IMR-90 (cell line): ENCODE measurements around the gene CNOT9. TPM values are rescaled to one million over a fixed set of nuclear protein-coding genes. Genes with fewer than 3 reads are reported as not detected.

ENCODE experiments used
- ATAC-seq: fragments of 200-7000 bp; cut with Tn5 transposase; 2 replicates; pipeline ENCODE4 v1.9.1; 2020; ENCODE audit warnings: low read depth, mild to moderate bottlenecking, moderate library complexity
- BruUV-seq: library from RNA; stranded (reverse); fragments of 400-500 nt; replicated peaks from 2 replicates; lab custom pipeline; 2021; lab: Mats Ljungman, UMichigan
- CTCF ChIA-PET: fragments of 300-600 bp; formaldehyde crosslinking; extraction: SDS; loops from one replicate; lab custom pipeline; 2021; ENCODE audit warnings: antibody characterized with exemption; lab: Yijun Ruan, JAX
- POLR2A ChIA-PET: fragments of 300-600 bp; sonication (Branson Sonifier 250); formaldehyde crosslinking; loops from one replicate; lab custom pipeline; 2022; ENCODE audit warnings: antibody characterized with exemption; ENCODE audit not compliant: unreplicated experiment; lab: Charles Lee
- DNase-seq: peaks from one replicate; pipeline ENCODE4 v3.0.0; 2013
- H2AFZ ChIP-seq: replicated peaks from 2 replicates; pipeline ENCODE3; 2013; ENCODE audit warnings: low read length, mild to moderate bottlenecking; ENCODE audit not compliant: poor library complexity
- H2AK5ac ChIP-seq: 2 replicates; pipeline ENCODE4 v1.6.1; 2013; ENCODE audit warnings: low read depth, low read length, inconsistent platforms
- H2AK9ac ChIP-seq: replicated peaks from 2 replicates; pipeline ENCODE3; 2013; ENCODE audit warnings: mild to moderate bottlenecking, low read depth, low read length, moderate library complexity; ENCODE audit not compliant: poor library complexity
- H2BK120ac ChIP-seq: 2 replicates; pipeline ENCODE4 v1.6.1; 2013; ENCODE audit warnings: low read depth, low read length, inconsistent platforms
- H2BK15ac ChIP-seq: 3 replicates; pipeline ENCODE4 v1.6.1; 2013; ENCODE audit warnings: low read depth, low read length, inconsistent platforms
- H2BK20ac ChIP-seq: 2 replicates; pipeline ENCODE4 v1.6.1; 2013; ENCODE audit warnings: low read depth, mild to moderate bottlenecking, inconsistent platforms, low read length, moderate library complexity
- H2BK5ac ChIP-seq: 2 replicates; pipeline ENCODE4 v1.6.1; 2013; ENCODE audit warnings: mild to moderate bottlenecking, low read depth, low read length, inconsistent platforms; ENCODE audit not compliant: poor library complexity, severe bottlenecking
- H3K14ac ChIP-seq: replicated peaks from 2 replicates; pipeline ENCODE4 v1.6.1; 2013; ENCODE audit warnings: low read depth, low read length, inconsistent platforms
- H3K18ac ChIP-seq: 2 replicates; pipeline ENCODE4 v1.6.1; 2013; ENCODE audit warnings: low read depth, low read length, control low read depth
- H3K23ac ChIP-seq: 2 replicates; pipeline ENCODE4 v1.6.1; 2013; ENCODE audit warnings: low read depth, low read length, inconsistent platforms
- H3K27ac ChIP-seq: 2 replicates; pipeline ENCODE4 v1.5.1; 2013; ENCODE audit warnings: mild to moderate bottlenecking, control low read depth, low read length; ENCODE audit not compliant: insufficient read depth
- H3K27me3 ChIP-seq: 2 replicates; pipeline ENCODE4 v1.6.1; 2013; ENCODE audit warnings: low read length; ENCODE audit not compliant: control insufficient read depth, insufficient read depth
- H3K36me3 ChIP-seq: 2 replicates; pipeline ENCODE4 v1.6.1; 2013; ENCODE audit warnings: low read length, mixed read lengths; ENCODE audit not compliant: control insufficient read depth, insufficient read depth
- H3K4ac ChIP-seq: 2 replicates; pipeline ENCODE4 v1.6.1; 2013; ENCODE audit warnings: low read depth, low read length, inconsistent platforms
- H3K4me1 ChIP-seq: 2 replicates; pipeline ENCODE4 v1.6.1; 2013; ENCODE audit warnings: low read length, mixed read lengths; ENCODE audit not compliant: control insufficient read depth, insufficient read depth
- H3K4me2 ChIP-seq: 2 replicates; pipeline ENCODE4 v1.6.1; 2013; ENCODE audit warnings: low read depth, mild to moderate bottlenecking, control low read depth, low read length, moderate library complexity
- H3K4me3 ChIP-seq: 2 replicates; pipeline ENCODE4 v1.5.1; 2013; ENCODE audit warnings: low read depth, mild to moderate bottlenecking, control low read depth, low read length, moderate library complexity; ENCODE audit not compliant: insufficient read depth
- H3K56ac ChIP-seq: 2 replicates; pipeline ENCODE4 v1.6.1; 2013; ENCODE audit warnings: low read length, inconsistent platforms; ENCODE audit not compliant: insufficient read depth; ENCODE audit errors: extremely low read depth
- H3K79me1 ChIP-seq, 2 experiments: 2 replicates each; pipeline ENCODE4 v1.6.1; 2013; ENCODE audit warnings: low read length in 2 of 2, inconsistent platforms in 1 of 2, low read depth in 1 of 2
- H3K9ac ChIP-seq: 2 replicates; pipeline ENCODE4 v1.6.1; 2013; ENCODE audit warnings: low read depth, low read length, control low read depth
- H3K9me1 ChIP-seq: 2 replicates; pipeline ENCODE4 v1.6.1; 2013; ENCODE audit warnings: low read length, inconsistent platforms; ENCODE audit not compliant: insufficient read depth
- H3K9me3 ChIP-seq: 2 replicates; pipeline ENCODE4 v1.6.1; 2013; ENCODE audit warnings: low read length; ENCODE audit not compliant: control insufficient read depth, insufficient read depth
- H4K20me1 ChIP-seq: 2 replicates; pipeline ENCODE4 v1.6.1; 2013; ENCODE audit warnings: low read length, inconsistent platforms; ENCODE audit not compliant: insufficient read depth
- H4K5ac ChIP-seq: 2 replicates; pipeline ENCODE4 v1.6.1; 2013; ENCODE audit warnings: mild to moderate bottlenecking, low read depth, low read length, control low read depth
- H4K8ac ChIP-seq, 2 experiments: 2 replicates each; pipeline ENCODE4 v1.6.1; 2013; ENCODE audit warnings: low read depth in 2 of 2, low read length in 2 of 2, control low read depth in 1 of 2, inconsistent platforms in 1 of 2
- H4K91ac ChIP-seq: 2 replicates; pipeline ENCODE4 v1.6.1; 2013; ENCODE audit warnings: low read depth, low read length, inconsistent platforms; ENCODE audit not compliant: insufficient read depth
- BHLHE40 ChIP-seq: fragments of 150-350 bp; IDR thresholded peaks from 2 replicates; pipeline ENCODE4 v1.6.1; 2016; ENCODE audit warnings: mild to moderate bottlenecking, low read depth, low read length
- CEBPB ChIP-seq: IDR thresholded peaks from 2 replicates; pipeline ENCODE4 v1.6.1; 2012; ENCODE audit warnings: low read depth, low read length, improper control_type of control experiment
- CHD1 ChIP-seq: IDR thresholded peaks from 2 replicates; pipeline ENCODE4 v1.6.1; 2012; ENCODE audit warnings: low read depth, low read length, improper control_type of control experiment
- ELK1 ChIP-seq: fragments of 150-350 bp; IDR thresholded peaks from 2 replicates; pipeline ENCODE4 v1.6.1; 2016; ENCODE audit warnings: low read depth, mild to moderate bottlenecking, low read length, moderate library complexity, borderline replicate concordance
- FOS ChIP-seq: fragments of 150-350 bp; IDR thresholded peaks from 2 replicates; pipeline ENCODE4 v1.6.1; 2016; ENCODE audit warnings: low read depth, low read length
- MAFK ChIP-seq: IDR thresholded peaks from 2 replicates; pipeline ENCODE4 v1.6.1; 2012; ENCODE audit warnings: low read depth, low read length, improper control_type of control experiment
- MAZ ChIP-seq: IDR thresholded peaks from 2 replicates; pipeline ENCODE4 v1.6.1; 2012; ENCODE audit warnings: low read depth, mild to moderate bottlenecking, low read length, improper control_type of control experiment, moderate library complexity, borderline replicate concordance
- MXI1 ChIP-seq: IDR thresholded peaks from 2 replicates; pipeline ENCODE4 v1.6.1; 2012; ENCODE audit warnings: low read depth, mild to moderate bottlenecking, low read length, moderate library complexity, borderline replicate concordance
- NFE2L2 ChIP-seq: fragments of 150-350 bp; IDR thresholded peaks from 2 replicates; pipeline ENCODE4 v1.6.1; 2016; ENCODE audit warnings: low read depth, mild to moderate bottlenecking, low read length
- POLR2A ChIP-seq: IDR thresholded peaks from 2 replicates; pipeline ENCODE4 v1.6.1; 2012; ENCODE audit warnings: mild to moderate bottlenecking, low read depth, low read length
- RAD21 ChIP-seq: IDR thresholded peaks from 2 replicates; pipeline ENCODE4 v1.6.1; 2012; ENCODE audit warnings: low read length, improper control_type of control experiment
- RCOR1 ChIP-seq: IDR thresholded peaks from 2 replicates; pipeline ENCODE4 v1.6.1; 2012; ENCODE audit warnings: mild to moderate bottlenecking, low read length, improper control_type of control experiment; ENCODE audit not compliant: insufficient replicate concordance
- SMC3 ChIP-seq: fragments of 150-350 bp; IDR thresholded peaks from 2 replicates; pipeline ENCODE4 v1.6.1; 2016; ENCODE audit warnings: low read depth, mild to moderate bottlenecking, antibody characterized with exemption, low read length, moderate library complexity
- USF2 ChIP-seq: fragments of 150-350 bp; IDR thresholded peaks from 2 replicates; pipeline ENCODE4 v1.6.1; 2017; ENCODE audit warnings: mild to moderate bottlenecking, antibody characterized with exemption, low read length, low read depth
- WGBS, 2 experiments: methylation state at CpG; one replicate each; pipeline versions ENCODE4 v1.1.5 to v1.1.7; 2013; ENCODE audit warnings: missing lambda C conversion rate in 2 of 2; ENCODE audit not compliant: insufficient read length in 1 of 2; ENCODE audit errors: extremely low coverage in 2 of 2; 5-methylcytosine and 5-hydroxymethylcytosine counted together
- dilution Hi-C: fragments of 300-500 bp; cut with HindIII; formaldehyde crosslinking; loops from one replicate; pipeline ENCODE4 v1.14.3; 2018; ENCODE audit warnings: low sequenced_read_pairs; ENCODE audit not compliant: unreplicated experiment
- in situ Hi-C: fragments of 300-500 bp; cut with MboI; formaldehyde crosslinking; loops from 3 replicates; pipeline ENCODE4 v1.14.3; 2019; ENCODE audit warnings: low sequenced_read_pairs, inconsistent platforms, mixed read lengths
- intact Hi-C: fragments of 100-400 bp; cut with micrococcal nuclease; formaldehyde crosslinking; loops from 2 replicates; pipeline ENCODE4 v1.10.0; 2022
- polyA plus RNA-seq, 3 experiments: library from polyadenylated mRNA; depleted of rRNA; stranded (reverse); fragments of >200 nt; gene quantifications; 2 replicates each; pipeline ENCODE4 v1.2.3, GENCODE V29; 2012; ENCODE audit warnings: low replicate concordance in 1 of 3
- total RNA-seq: library from RNA; depleted of rRNA; stranded (reverse); fragments of >200 nt; gene quantifications from 2 replicates; pipeline ENCODE4 v1.2.3, GENCODE V29; 2012

Gene CNOT9
- total and polyA plus RNA-seq, 2 of the 4 experiments (the other 2 are of a cell fraction), result 33.1 to 71.0 TPM

DNA sequence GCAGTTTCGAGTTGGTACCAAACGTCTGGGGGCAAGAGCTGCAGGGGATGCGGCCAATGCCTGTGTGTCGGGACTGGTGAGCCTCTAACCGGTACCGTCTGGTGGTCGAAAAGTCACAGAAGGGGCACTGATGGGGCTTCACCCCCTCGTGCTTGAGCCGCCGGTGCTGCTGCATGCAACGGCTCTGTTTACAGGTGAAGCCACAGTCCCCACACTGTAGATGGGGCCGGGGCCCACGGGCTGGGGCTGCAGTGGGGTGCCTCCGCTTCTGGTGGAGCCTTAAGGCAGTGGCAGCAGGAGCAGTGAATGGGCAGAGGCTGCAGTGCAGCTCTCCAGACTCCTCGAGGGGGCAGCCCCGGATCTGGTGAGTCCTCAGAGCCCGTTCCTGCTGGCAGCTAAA is 74.1 kb downstream of the CNOT9 start:
- TF ChIP-seq POLR2A, result no peak
- no peak for TF ChIP-seq NFE2L2
- TF ChIP-seq RCOR1, result no peak
- no peak for TF ChIP-seq FOS
- no peak for TF ChIP-seq MXI1
- no peak for TF ChIP-seq ELK1
- no peak for TF ChIP-seq USF2
- TF ChIP-seq MAFK, result no peak
- no peak for TF ChIP-seq MAZ
- TF ChIP-seq CEBPB, result no peak
- no peak for TF ChIP-seq CHD1
- no peak for TF ChIP-seq SMC3
- TF ChIP-seq RAD21, result no peak
- TF ChIP-seq BHLHE40, result no peak
- 95% methylated on average over 13 of the region's 17 CpGs; no CpG with 5 or more reads in 1 of the 2 experiments for WGBS, 2 experiments
- no peak overlapping the region for H3K23ac ChIP-seq
- no peak overlapping the region for H2BK5ac ChIP-seq
- H3K79me1 ChIP-seq, result peaks cover 8 to 10% of the 10 kb centered on the region in 2 experiments; a peak in 3 of 4 replicates
- BruUV-seq, result no TSS peak
- H3K4ac ChIP-seq, result no peak overlapping the region
- H3K9ac ChIP-seq, result no peak overlapping the region
- no peak overlapping the region for H3K27ac ChIP-seq
- no peak overlapping the region for H3K18ac ChIP-seq
- no peaks in the 10 kb centered on the region for H3K9me1 ChIP-seq
- H3K56ac ChIP-seq, result no peak overlapping the region
- ChIA-PET POLR2A (no interaction called here), CTCF (no interaction called here)
- H2BK15ac ChIP-seq, result no peak overlapping the region
- H3K4me1 ChIP-seq, result no peaks in the 10 kb centered on the region
- H3K14ac ChIP-seq, result no peak overlapping the region
- no peak overlapping the region for H2BK20ac ChIP-seq
- no peak for ATAC-seq
- H3K9me3 ChIP-seq, result no peaks in the 10 kb centered on the region
- in situ Hi-C loops (no loop called here), intact Hi-C loops (loop anchor here (10.0 kb wide), 1 partner anchor 168 kb away; no protein-coding TSS in a partner anchor), dilution Hi-C loops (no loop called here)
- no peak overlapping the region for H2BK120ac ChIP-seq
- H3K36me3 ChIP-seq, result peaks cover 70% of the 10 kb centered on the region
- no peaks in the 10 kb centered on the region; the same call in 1 of the 2 replicates for H4K20me1 ChIP-seq
- no peak overlapping the region for H4K91ac ChIP-seq
- no peaks in the 10 kb centered on the region for H3K27me3 ChIP-seq
- H2AFZ ChIP-seq, result no peak overlapping the region
- no peak overlapping the region for H2AK9ac ChIP-seq
- H3K4me2 ChIP-seq, result no peak overlapping the region
- H4K5ac ChIP-seq, result no peak overlapping the region
- no peak for DNase-seq
- H4K8ac ChIP-seq, result no peak overlapping the region
- H3K4me3 ChIP-seq, result no peak overlapping the region
- H2AK5ac ChIP-seq, result no peak overlapping the region
